Neutrophil (primary cell): Measurements from ENCODE around the gene FLYWCH2.
A peak's percentile ranks its signal among the peaks of the same experiment; 100 is the strongest.

ENCODE experiments used
- H3K27ac ChIP-seq: fragments of 200-600 bp; sonication (generic); 2 replicates; pipeline ENCODE4 v1.5.1; 2016; ENCODE audit warnings: mild to moderate bottlenecking, moderate library complexity
- H3K27me3 ChIP-seq: fragments of 200-600 bp; sonication (generic); 2 replicates; pipeline ENCODE4 v1.6.0; 2016; ENCODE audit warnings: mild to moderate bottlenecking
- H3K36me3 ChIP-seq: fragments of 200-600 bp; sonication (generic); 2 replicates; pipeline ENCODE4 v1.5.1; 2017
- H3K4me1 ChIP-seq, 2 experiments: fragments of 200-600 bp in 1 of 2; sonication (generic) in 1 of 2; 1 replicate in 1 of 2; 2 replicates in 1 of 2; pipeline versions ENCODE4 v1.5.1 to v1.6.1; 2013 to 2016; ENCODE audit warnings: low read depth in 1 of 2, low read length in 1 of 2, mild to moderate bottlenecking in 1 of 2, moderate library complexity in 1 of 2; ENCODE audit not compliant: control insufficient read depth in 1 of 2, insufficient read depth in 1 of 2
- H3K4me3 ChIP-seq, 2 experiments: fragments of 200-600 bp in 1 of 2; sonication (generic) in 1 of 2; 1 replicate in 1 of 2; 2 replicates in 1 of 2; pipeline ENCODE4 v1.5.1; 2013 to 2016; ENCODE audit warnings: low read depth in 1 of 2, low read length in 1 of 2, mild to moderate bottlenecking in 1 of 2, moderate library complexity in 1 of 2
- H3K9me3 ChIP-seq: fragments of 200-600 bp; sonication (generic); 2 replicates; pipeline ENCODE4 v1.5.1; 2016
- TF ChIP-seq, protein P1 (sequence below): fragments of 200-600 bp; sonication (generic); IDR thresholded peaks from 2 replicates; pipeline ENCODE4 v1.5.1; 2016; ENCODE audit warnings: antibody characterized with exemption

FLYWCH2 gene, protein sequence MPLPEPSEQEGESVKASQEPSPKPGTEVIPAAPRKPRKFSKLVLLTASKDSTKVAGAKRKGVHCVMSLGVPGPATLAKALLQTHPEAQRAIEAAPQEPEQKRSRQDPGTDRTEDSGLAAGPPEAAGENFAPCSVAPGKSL

DNA sequence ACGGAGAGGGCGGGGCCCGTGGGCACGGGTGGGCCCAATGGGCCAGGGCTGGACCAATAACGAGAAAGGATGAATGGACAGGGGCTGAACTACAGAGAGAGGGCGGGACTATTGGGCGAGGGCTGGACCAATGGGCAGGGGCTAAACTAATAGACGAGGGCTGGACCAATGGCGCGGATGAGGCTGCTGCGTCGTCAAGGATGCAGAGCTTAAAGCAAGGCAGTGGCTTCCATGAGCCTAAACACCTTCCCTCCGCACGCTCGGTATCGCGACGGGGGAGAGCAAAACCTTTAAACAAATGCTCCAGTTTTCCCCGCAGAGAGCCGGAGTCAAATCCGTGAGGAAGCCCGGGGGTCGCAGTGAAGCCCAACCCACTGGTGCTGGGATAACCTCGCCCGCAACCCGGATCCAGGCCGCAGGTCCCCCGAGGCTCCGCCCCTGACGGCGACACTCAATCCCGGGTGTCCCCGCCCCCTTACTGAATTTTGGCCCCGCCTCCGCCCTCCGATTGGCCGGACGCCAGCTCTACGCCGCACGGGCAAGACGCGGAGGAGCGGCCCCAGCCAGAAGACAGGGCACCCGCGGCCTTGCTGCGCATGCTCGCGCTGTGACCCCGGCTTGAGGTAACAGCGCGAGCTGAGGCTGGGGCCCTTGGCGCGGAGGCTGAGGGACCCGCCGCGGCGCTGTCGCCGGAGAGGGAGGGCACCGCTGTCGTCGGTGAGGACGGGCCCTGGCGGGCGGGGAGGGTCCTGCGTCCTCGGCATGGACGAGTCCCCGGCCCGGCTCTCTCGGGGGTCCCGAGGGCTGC is at the start of gene FLYWCH2:
Gene FLYWCH2, plus strand, starts transcription at position 566 of the 808 bp plus-strand sequence. CDS start 13,235 bp downstream, outside the sequence.
- Histone ChIP-seq H3K9me3 (no peaks in the 10 kb centered on the region), H3K4me1 (peaks cover 23% of the 10 kb centered on the region in 2 experiments), H3K4me3 (peak within 1 kb of the TSS; percentile 81 to 93), H3K27ac (peak within 1 kb of the TSS; percentile 88), H3K27me3 (peaks cover 33% of the 10 kb centered on the region), H3K36me3 (no peaks in the 10 kb centered on the region)
- TF ChIP-seq, protein P1, sequence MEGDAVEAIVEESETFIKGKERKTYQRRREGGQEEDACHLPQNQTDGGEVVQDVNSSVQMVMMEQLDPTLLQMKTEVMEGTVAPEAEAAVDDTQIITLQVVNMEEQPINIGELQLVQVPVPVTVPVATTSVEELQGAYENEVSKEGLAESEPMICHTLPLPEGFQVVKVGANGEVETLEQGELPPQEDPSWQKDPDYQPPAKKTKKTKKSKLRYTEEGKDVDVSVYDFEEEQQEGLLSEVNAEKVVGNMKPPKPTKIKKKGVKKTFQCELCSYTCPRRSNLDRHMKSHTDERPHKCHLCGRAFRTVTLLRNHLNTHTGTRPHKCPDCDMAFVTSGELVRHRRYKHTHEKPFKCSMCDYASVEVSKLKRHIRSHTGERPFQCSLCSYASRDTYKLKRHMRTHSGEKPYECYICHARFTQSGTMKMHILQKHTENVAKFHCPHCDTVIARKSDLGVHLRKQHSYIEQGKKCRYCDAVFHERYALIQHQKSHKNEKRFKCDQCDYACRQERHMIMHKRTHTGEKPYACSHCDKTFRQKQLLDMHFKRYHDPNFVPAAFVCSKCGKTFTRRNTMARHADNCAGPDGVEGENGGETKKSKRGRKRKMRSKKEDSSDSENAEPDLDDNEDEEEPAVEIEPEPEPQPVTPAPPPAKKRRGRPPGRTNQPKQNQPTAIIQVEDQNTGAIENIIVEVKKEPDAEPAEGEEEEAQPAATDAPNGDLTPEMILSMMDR = no peak

DNA sequence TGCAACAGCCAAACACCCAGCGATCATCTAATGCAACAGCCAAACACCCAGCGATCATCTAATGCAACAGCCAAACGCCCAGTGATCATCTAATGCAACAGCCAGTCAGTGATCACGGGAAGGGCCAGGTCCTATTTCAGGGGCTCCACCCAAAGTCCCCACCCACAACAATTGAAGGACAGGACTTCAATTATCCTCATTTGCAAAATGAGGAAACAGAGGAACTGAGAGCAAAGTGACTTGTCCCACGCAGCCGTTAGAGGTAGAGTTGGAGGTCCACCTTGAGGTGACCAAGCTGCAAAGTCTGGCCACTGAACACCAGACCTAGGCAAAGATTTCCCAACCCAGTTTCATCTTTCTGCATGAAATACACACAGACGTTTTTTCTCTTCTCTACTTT is 49.2 kb upstream of the FLYWCH2 start:
- no peaks in the 10 kb centered on the region for H3K36me3 ChIP-seq
- H3K9me3 ChIP-seq = no peaks in the 10 kb centered on the region
- no peak overlapping the region for H3K27ac ChIP-seq
- TF ChIP-seq, protein P1 = no peak
- H3K4me3 ChIP-seq = no peak overlapping the region
- peaks cover 12 to 14% of the 10 kb centered on the region in 2 experiments for H3K4me1 ChIP-seq
- peaks cover 24% of the 10 kb centered on the region for H3K27me3 ChIP-seq

DNA sequence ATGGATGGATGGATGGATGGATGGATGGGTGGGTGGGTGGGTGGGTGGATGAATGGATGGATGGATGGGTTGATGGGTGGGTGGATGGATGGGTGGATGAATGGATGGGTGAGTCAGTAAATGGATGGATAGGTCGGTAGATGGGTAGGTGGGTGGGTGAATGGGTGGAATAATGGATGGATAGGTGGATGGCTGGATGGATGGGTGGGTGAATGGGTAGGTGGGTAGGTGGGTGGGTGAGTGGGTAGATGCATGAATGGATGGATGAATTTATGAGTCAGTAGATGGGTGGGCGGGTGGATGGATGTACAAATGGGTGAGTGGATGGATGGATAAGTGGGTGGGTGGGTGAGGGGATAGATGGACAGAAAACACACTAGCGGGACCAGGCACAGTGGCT is 48.0 kb upstream of the FLYWCH2 start:
- TF ChIP-seq, protein P1 = no peak
- no peaks in the 10 kb centered on the region for H3K9me3 ChIP-seq
- peaks cover 6 to 9% of the 10 kb centered on the region in 2 experiments for H3K4me1 ChIP-seq
- peaks cover 31% of the 10 kb centered on the region for H3K27me3 ChIP-seq
- no peak overlapping the region for H3K4me3 ChIP-seq
- H3K36me3 ChIP-seq = no peaks in the 10 kb centered on the region
- no peak overlapping the region for H3K27ac ChIP-seq

DNA sequence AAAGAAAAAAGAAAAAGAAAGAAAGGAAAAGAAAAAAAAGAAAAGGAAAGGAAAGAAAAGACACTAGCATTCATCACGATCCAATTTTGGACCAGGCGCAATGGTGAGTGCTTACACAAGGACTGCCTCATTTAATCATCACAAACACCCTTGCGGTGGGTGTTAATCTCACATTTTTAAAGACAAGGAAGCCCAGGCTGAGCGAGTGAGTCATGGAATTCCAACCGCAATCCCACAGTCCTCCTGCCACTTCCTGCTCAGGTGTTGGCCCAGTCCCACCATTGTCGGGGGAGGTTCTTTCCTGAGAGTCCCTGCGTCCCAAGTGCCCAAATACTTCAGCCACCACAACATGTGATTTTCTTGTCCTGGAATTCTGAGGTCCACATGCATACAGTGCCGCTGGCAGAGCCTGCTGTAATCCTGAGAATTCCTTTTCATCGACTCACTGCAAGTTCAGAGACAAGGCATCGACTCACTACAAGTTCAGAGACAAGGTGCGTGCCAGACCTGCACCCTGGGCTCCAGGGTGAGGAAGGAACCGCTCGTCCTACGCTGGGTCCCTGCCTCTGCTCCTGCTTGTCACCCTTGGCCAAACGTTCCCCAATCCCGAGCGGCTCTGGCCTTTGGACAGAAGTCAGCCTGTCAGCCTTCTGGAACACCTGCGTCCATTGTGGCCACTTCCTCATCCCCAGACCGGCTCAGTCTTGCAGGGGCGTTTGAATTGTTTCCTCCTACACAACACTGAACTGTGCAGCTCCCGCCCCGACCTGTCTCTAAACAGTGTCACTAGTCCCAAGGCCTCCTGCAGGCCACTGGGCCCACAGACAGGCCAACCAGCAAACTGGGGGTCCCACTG is 47.1 kb upstream of the FLYWCH2 start:
- Histone ChIP-seq H3K27ac (no peak overlapping the region), H3K4me3 (no peak overlapping the region), H3K27me3 (peaks cover 31% of the 10 kb centered on the region), H3K4me1 (peaks cover 0 to under 1% of the 10 kb centered on the region in 2 experiments), H3K9me3 (no peaks in the 10 kb centered on the region), H3K36me3 (no peaks in the 10 kb centered on the region)
- TF ChIP-seq, protein P1 = no peak

DNA sequence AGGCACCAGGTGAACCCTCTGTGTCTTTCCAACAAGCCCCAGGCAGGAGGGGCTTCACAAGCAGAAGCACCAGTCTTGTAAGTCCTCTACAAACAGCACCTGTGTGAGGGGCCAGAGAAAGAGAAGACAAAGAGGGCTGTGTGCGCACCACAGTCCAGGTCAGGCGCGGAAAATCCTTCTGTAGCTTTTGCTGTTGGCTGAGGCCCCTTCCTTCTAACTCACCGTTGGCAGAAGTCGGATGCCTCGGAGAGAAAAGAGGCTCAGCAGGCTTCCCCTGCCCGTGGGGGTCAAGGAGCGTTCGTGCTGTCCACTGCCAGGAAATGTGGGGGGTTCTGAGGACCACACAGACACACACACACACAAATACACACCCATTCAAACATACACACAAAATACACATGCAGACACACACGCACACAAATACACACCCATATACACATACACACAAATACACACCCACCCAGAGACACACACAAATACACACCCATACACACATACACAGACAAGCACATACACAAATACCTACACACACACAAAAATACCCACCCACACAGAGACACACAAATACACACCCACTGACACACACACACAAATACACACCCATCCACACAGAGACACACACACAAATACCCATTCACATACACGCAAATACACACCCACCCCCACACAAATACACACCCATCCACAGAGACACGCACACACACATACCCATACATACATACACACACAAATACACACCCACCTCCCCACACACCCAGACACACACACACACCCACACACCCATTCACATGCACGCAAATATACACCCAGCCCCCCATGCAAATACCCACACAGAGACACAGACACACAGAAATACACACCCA is 46.1 kb upstream of the FLYWCH2 start:
- Histone ChIP-seq H3K36me3 (no peaks in the 10 kb centered on the region), H3K4me1 (peaks cover 6% of the 10 kb centered on the region in 2 experiments), H3K27ac (no peak overlapping the region), H3K4me3 (no peak overlapping the region), H3K9me3 (no peaks in the 10 kb centered on the region), H3K27me3 (peaks cover 31% of the 10 kb centered on the region)
- TF ChIP-seq, protein P1 = no peak
